ENCODE results near the gene ATF7IP. TPM values are rescaled to one million over a fixed set of nuclear protein-coding genes. Genes with fewer than 3 reads are reported as not detected.

The ATF7IP gene
- total RNA-seq, 1 experiment from 2014 or later: 25.4 TPM

GRCh38 chr12:14540801-14541462, 175.4 kb downstream of the ATF7IP start:
- Histone ChIP-seq H3K27me3 (ENCODE audit: control insufficient read depth, insufficient read depth, low read length) (no peaks in the 10 kb centered on the region), H3K36me3 (ENCODE audit: control insufficient read depth, insufficient read depth, low read length) (no peaks in the 10 kb centered on the region), H3K9me3 (ENCODE audit: control insufficient read depth, insufficient read depth, low read depth, low read length) (no peaks in the 10 kb centered on the region), H3K4me3 (ENCODE audit: low read depth in 2 of 2, low read length in 2 of 2) (no peak overlapping the region), H3K4me1 (ENCODE audit: control insufficient read depth, insufficient read depth, low read length) (no peaks in the 10 kb centered on the region), H3K27ac (ENCODE audit: low read length) (no peak overlapping the region)
- TF ChIP-seq REST (IDR thresholded peaks at IDR 0.05; ENCODE audit: insufficient read depth in 1 of 2, low read depth in 2 of 2, low read length in 1 of 2) (no peak), CTCF (IDR thresholded peaks at IDR 0.05) (no peak), SIN3A (IDR thresholded peaks at IDR 0.05; ENCODE audit: borderline replicate concordance, insufficient read depth, low read depth, low read length) (no peak)
- intact Hi-C loops (cut with micrococcal nuclease; ENCODE audit: unreplicated experiment): no loop called here
- BruUV-seq (replicated peaks): no TSS peak
- no peak for DNase-seq (ENCODE audit: low read depth, low spot score)
- ChIA-PET POLR2A (no interaction called here), CTCF (no interaction called here)
- in situ Hi-C loops (cut with HindIII; ENCODE audit: low pct_unique_long_range_greater_than_20kb, low sequenced_read_pairs): no loop called here
- ATAC-seq: no peak

- Histone ChIP-seq H3K36me3 (ENCODE audit: control insufficient read depth, insufficient read depth, low read length) (no peaks in the 10 kb centered on the region), H3K27ac (ENCODE audit: low read length) (no peak overlapping the region), H3K9me3 (ENCODE audit: control insufficient read depth, insufficient read depth, low read depth, low read length) (no peaks in the 10 kb centered on the region), H3K27me3 (ENCODE audit: control insufficient read depth, insufficient read depth, low read length) (no peaks in the 10 kb centered on the region), H3K4me3 (ENCODE audit: low read depth in 2 of 2, low read length in 2 of 2) (no peak overlapping the region), H3K4me1 (ENCODE audit: control insufficient read depth, insufficient read depth, low read length) (no peaks in the 10 kb centered on the region)
- ChIA-PET CTCF (no interaction called here), POLR2A (no interaction called here)
- DNase-seq (ENCODE audit: low read depth, low spot score) (no peak), ATAC-seq (no peak)
- intact Hi-C loops (cut with micrococcal nuclease; ENCODE audit: unreplicated experiment): no loop called here
- in situ Hi-C loops (cut with HindIII; ENCODE audit: low pct_unique_long_range_greater_than_20kb, low sequenced_read_pairs): no loop called here
- TF ChIP-seq POLR2AphosphoS5 (IDR thresholded peaks at IDR 0.05; ENCODE audit: low read depth, low read length): no peak
- TF ChIP-seq REST (IDR thresholded peaks at IDR 0.05; ENCODE audit: insufficient read depth in 1 of 2, low read depth in 2 of 2, low read length in 1 of 2): no peak
- TF ChIP-seq CTCF (IDR thresholded peaks at IDR 0.05): no peak
- no peak for TF ChIP-seq TCF7L2 (IDR thresholded peaks at IDR 0.05; ENCODE audit: low read depth, low read length)
- no peak for TF ChIP-seq SIN3A (IDR thresholded peaks at IDR 0.05; ENCODE audit: borderline replicate concordance, insufficient read depth, low read depth, low read length)
- BruUV-seq (replicated peaks): no TSS peak
Observed at GRCh38 chr12:14545144-14546124, 180.0 kb downstream of the ATF7IP start.
